PC-9 (cell line): Measurements from ENCODE around the gene EML6. TPM values are rescaled to one million over a fixed set of nuclear protein-coding genes. Genes with fewer than 3 reads are reported as not detected.

ENCODE experiments used
- BruUV-seq: library from RNA; stranded (reverse); fragments of 400-500 nt; replicated peaks from 2 replicates; lab custom pipeline; 2021; lab: Mats Ljungman, UMichigan
- CTCF ChIA-PET: fragments of 300-600 bp; sonication (Branson Sonifier 250); formaldehyde crosslinking; loops from one replicate; lab custom pipeline; 2022; ENCODE audit warnings: antibody characterized with exemption; lab: Charles Lee
- POLR2A ChIA-PET: fragments of 300-600 bp; sonication (Branson Sonifier 250); formaldehyde crosslinking; loops from one replicate; lab custom pipeline; 2022; ENCODE audit warnings: antibody characterized with exemption; ENCODE audit not compliant: unreplicated experiment; lab: Charles Lee
- DNase-seq, 2 experiments: peaks; one replicate each; pipeline versions ENCODE4 v3.0.0 to v3.0.0-alpha.2; 2015 to 2022; ENCODE audit warnings: mixed read lengths in 1 of 2
- H2AFZ ChIP-seq: fragments of 200-600 bp; sonication (generic); 2 replicates; pipeline ENCODE4 v1.8.1; 2017; ENCODE audit warnings: antibody characterized with exemption
- H3F3A ChIP-seq: fragments of 200-600 bp; sonication (generic); 2 replicates; pipeline ENCODE4 v1.8.1; 2017; ENCODE audit warnings: antibody characterized with exemption, mild to moderate bottlenecking, low read depth; ENCODE audit not compliant: insufficient read depth
- H3K27ac ChIP-seq: fragments of 200-600 bp; sonication (generic); 2 replicates; pipeline ENCODE4 v1.6.1; 2016; ENCODE audit warnings: mixed run types
- H3K27me3 ChIP-seq: fragments of 200-600 bp; sonication (generic); 2 replicates; pipeline ENCODE4 v1.6.1; 2016; ENCODE audit warnings: low read depth, mixed run types; ENCODE audit not compliant: insufficient read depth
- H3K36me3 ChIP-seq: fragments of 200-600 bp; sonication (generic); 2 replicates; pipeline ENCODE4 v1.6.1; 2016; ENCODE audit warnings: low read depth, mixed run types
- H3K4me1 ChIP-seq: fragments of 200-600 bp; sonication (generic); replicated peaks from 2 replicates; pipeline ENCODE4 v1.6.1; 2016; ENCODE audit warnings: mixed run types; ENCODE audit not compliant: insufficient read depth
- H3K4me2 ChIP-seq: fragments of 200-600 bp; sonication (generic); 2 replicates; pipeline ENCODE4 v1.6.1; 2017; ENCODE audit warnings: mixed run types
- H3K4me3 ChIP-seq: fragments of 200-600 bp; sonication (generic); 2 replicates; pipeline ENCODE4 v1.6.1; 2016; ENCODE audit warnings: mixed run types
- H3K79me2 ChIP-seq: fragments of 200-600 bp; sonication (generic); 2 replicates; pipeline ENCODE4 v1.6.1; 2017; ENCODE audit warnings: low read depth, mixed run types
- H3K9me2 ChIP-seq: fragments of 200-600 bp; sonication (generic); 2 replicates; pipeline ENCODE4 v1.8.1; 2017; ENCODE audit warnings: mild to moderate bottlenecking; ENCODE audit not compliant: insufficient read depth
- H3K9me3 ChIP-seq: fragments of 200-600 bp; sonication (generic); 2 replicates; pipeline ENCODE4 v1.8.1; 2016; ENCODE audit warnings: low read depth; ENCODE audit not compliant: insufficient read depth
- H4K20me1 ChIP-seq: fragments of 200-600 bp; sonication (generic); 2 replicates; pipeline ENCODE4 v1.8.1; 2017; ENCODE audit not compliant: insufficient read depth
- CTCF ChIP-seq: fragments of 200-600 bp; sonication (generic); conservative IDR thresholded peaks from 2 replicates; pipeline ENCODE4 v1.6.1; 2017; ENCODE audit warnings: mixed run types, antibody characterized with exemption, mild to moderate bottlenecking, moderate library complexity
- EZH2 ChIP-seq: fragments of 200-600 bp; sonication (generic); IDR thresholded peaks from 2 replicates; pipeline ENCODE4 v1.8.0; 2017; ENCODE audit warnings: antibody characterized with exemption, low read depth
- intact Hi-C: fragments of 100-400 bp; cut with micrococcal nuclease; formaldehyde crosslinking; loops from one replicate; pipeline ENCODE4 v1.10.0; 2022; ENCODE audit not compliant: unreplicated experiment
- total RNA-seq: library from RNA; stranded (reverse); gene quantifications from 2 replicates; pipeline ENCODE4 v1.2.3, GENCODE V29; 2021

Gene EML6
- total RNA-seq, 1 experiment from 2014 or later = 3.7 TPM

- POLR2A ChIA-PET = interaction anchor here (0.6 kb wide), 1 partner anchor 891 kb away, joined by 4 read pairs; no protein-coding TSS in a partner anchor
- H3F3A ChIP-seq = no peaks in the 10 kb centered on the region
- H2AFZ ChIP-seq = no peak overlapping the region
- H3K4me1 ChIP-seq = peaks cover 29% of the 10 kb centered on the region
- CTCF ChIA-PET = no interaction called here
- no peak overlapping the region for H3K4me2 ChIP-seq
- BruUV-seq = no TSS peak
- TF ChIP-seq EZH2 (no peak), CTCF (no peak)
- no peak for DNase-seq
- no peaks in the 10 kb centered on the region for H4K20me1 ChIP-seq
- no peaks in the 10 kb centered on the region for H3K36me3 ChIP-seq
- no peaks in the 10 kb centered on the region for H3K27me3 ChIP-seq
- H3K27ac ChIP-seq = no peak overlapping the region
- intact Hi-C loops = no loop called here
- 0 out of 2 replicates have a peak, but pooled peaks cover under 1% of the 10 kb centered on the region for H3K9me3 ChIP-seq
- no peak overlapping the region for H3K4me3 ChIP-seq
- H3K79me2 ChIP-seq = no peaks in the 10 kb centered on the region
- H3K9me2 ChIP-seq = no peaks in the 10 kb centered on the region
Observed at GRCh38 chr2:54768772-54769428, 45.4 kb downstream of the EML6 start.

- Histone ChIP-seq H3K9me3 (peaks cover 7% of the 10 kb centered on the region; the same call in 1 of the 2 replicates), H3K79me2 (no peaks in the 10 kb centered on the region), H3K9me2 (no peaks in the 10 kb centered on the region), H3K4me2 (no peak overlapping the region), H3K4me3 (no peak overlapping the region), H3K36me3 (no peaks in the 10 kb centered on the region), H3F3A (no peaks in the 10 kb centered on the region), H2AFZ (no peak overlapping the region), H4K20me1 (no peaks in the 10 kb centered on the region), H3K27ac (no peak overlapping the region), H3K4me1 (peaks cover 29% of the 10 kb centered on the region), H3K27me3 (no peaks in the 10 kb centered on the region)
- ChIA-PET POLR2A (no interaction called here), CTCF (interaction anchor here (0.6 kb wide), 2 partner anchors 65 to 75 kb away, joined by 3 to 5 read pairs; no protein-coding TSS in a partner anchor)
- intact Hi-C loops = no loop called here
- no peak for TF ChIP-seq EZH2
- no peak for TF ChIP-seq CTCF
- DNase-seq = peak in 1 of 2 experiments; percentile 54
- BruUV-seq = no TSS peak
Observed at GRCh38 chr2:54770211-54770610, 46.7 kb downstream of the EML6 start.

- H3K4me3 ChIP-seq = no peak overlapping the region
- TF ChIP-seq EZH2 = no peak
- no peak for TF ChIP-seq CTCF
- no peak overlapping the region for H3K4me2 ChIP-seq
- no peak overlapping the region for H2AFZ ChIP-seq
- H3K36me3 ChIP-seq = no peaks in the 10 kb centered on the region
- no peaks in the 10 kb centered on the region for H3K79me2 ChIP-seq
- DNase-seq = no peak
- H3K4me1 ChIP-seq = peaks cover 29% of the 10 kb centered on the region
- no peaks in the 10 kb centered on the region for H3K9me2 ChIP-seq
- BruUV-seq = no TSS peak
- intact Hi-C loops = no loop called here
- H3K27me3 ChIP-seq = no peaks in the 10 kb centered on the region
- no peaks in the 10 kb centered on the region for H4K20me1 ChIP-seq
- peaks cover 10% of the 10 kb centered on the region; the same call in 1 of the 2 replicates for H3K9me3 ChIP-seq
- ChIA-PET POLR2A (no interaction called here), CTCF (interaction anchor here (0.6 kb wide), 1 partner anchor 65 kb away, joined by 5 read pairs; no protein-coding TSS in a partner anchor)
- no peaks in the 10 kb centered on the region for H3F3A ChIP-seq
- no peak overlapping the region; the same call in 1 of the 2 replicates for H3K27ac ChIP-seq
Observed at GRCh38 chr2:54770676-54771075, 47.2 kb downstream of the EML6 start.
